HEK293 (cell line): Measurements from ENCODE around the gene NEK10.
"Not testable (repeated sequence)": the region's sequence is repeated elsewhere in the genome, so short reads cannot be mapped to it uniquely, and the experiment has no call there.

Source experiments
- CTCF ChIP-seq: fragments of 450-650 bp; formaldehyde crosslinking; IDR thresholded peaks from 2 replicates; pipeline ENCODE4 v1.5.1; 2016; ENCODE audit warnings: missing biosample characterization, missing genetic modification characterization
- KLF10 ChIP-seq: fragments of 450-650 bp; IDR thresholded peaks from 2 replicates; pipeline ENCODE4 v1.5.1; 2018; ENCODE audit warnings: missing biosample characterization, mild to moderate bottlenecking, missing genetic modification characterization
- ZNF23 ChIP-seq: fragments of 450-650 bp; formaldehyde crosslinking; IDR thresholded peaks from 2 replicates; pipeline ENCODE4 v1.5.1; 2016; ENCODE audit warnings: missing biosample characterization, missing genetic modification characterization, borderline replicate concordance
- ZNF423 ChIP-seq: fragments of 450-650 bp; formaldehyde crosslinking; IDR thresholded peaks from 2 replicates; pipeline ENCODE4 v1.5.1; 2016; ENCODE audit warnings: missing biosample characterization, missing genetic modification characterization
- ZNF558 ChIP-seq: fragments of 450-650 bp; formaldehyde crosslinking; IDR thresholded peaks from 2 replicates; pipeline ENCODE4 v1.5.1; 2016; ENCODE audit warnings: missing biosample characterization, missing genetic modification characterization
- TF ChIP-seq, protein P1 (sequence below): fragments of 450-650 bp; formaldehyde crosslinking; IDR thresholded peaks from 2 replicates; pipeline ENCODE4 v1.5.1; 2016; ENCODE audit warnings: missing biosample characterization, missing genetic modification characterization
- TF ChIP-seq, protein P2 (sequence below): fragments of 450-650 bp; formaldehyde crosslinking; IDR thresholded peaks from 2 replicates; pipeline ENCODE4 v1.5.1; 2016; ENCODE audit warnings: missing biosample characterization, missing genetic modification characterization

DNA sequence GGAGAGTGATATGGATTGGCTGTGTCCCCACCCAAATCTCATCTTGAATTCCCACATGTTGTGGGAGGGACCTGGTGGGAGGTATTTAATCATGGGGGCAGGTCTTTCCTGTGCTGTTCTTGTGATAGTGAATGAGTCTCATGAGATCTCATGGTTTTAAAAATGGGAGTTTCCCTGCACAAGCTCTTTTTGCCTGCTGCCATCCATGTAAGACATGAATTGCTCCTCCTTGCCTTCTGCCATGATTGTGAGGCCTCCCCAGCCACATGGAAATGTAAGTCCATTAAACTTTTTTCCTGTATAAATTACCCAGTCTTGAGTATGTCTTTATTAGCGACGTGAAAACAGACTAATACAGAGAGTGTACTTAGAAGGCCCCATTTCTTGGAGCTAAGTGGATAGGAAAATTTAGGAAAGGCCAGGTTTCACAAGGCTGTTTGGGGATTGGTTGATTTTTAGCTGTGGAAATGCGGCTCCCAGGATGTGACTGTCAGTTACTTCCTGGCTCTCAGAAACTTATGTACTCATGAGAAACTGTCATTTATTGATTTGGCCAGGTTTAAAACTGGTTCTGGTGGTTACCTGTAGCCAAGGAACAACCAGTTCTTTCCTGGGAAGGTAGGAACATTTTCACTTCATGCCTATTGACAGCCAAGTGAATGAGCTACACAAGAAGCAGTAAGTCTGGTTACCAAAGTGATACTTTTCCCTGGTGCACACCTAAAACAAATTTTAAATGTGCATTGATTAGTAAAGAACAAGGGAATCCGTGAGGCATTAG, 40.0 kb downstream of the NEK10 start:
- not testable (repeated sequence) for TF ChIP-seq ZNF23, ZNF558, CTCF, KLF10, ZNF423 (tag by site-specific recombination)
- TF ChIP-seq, protein P1, sequence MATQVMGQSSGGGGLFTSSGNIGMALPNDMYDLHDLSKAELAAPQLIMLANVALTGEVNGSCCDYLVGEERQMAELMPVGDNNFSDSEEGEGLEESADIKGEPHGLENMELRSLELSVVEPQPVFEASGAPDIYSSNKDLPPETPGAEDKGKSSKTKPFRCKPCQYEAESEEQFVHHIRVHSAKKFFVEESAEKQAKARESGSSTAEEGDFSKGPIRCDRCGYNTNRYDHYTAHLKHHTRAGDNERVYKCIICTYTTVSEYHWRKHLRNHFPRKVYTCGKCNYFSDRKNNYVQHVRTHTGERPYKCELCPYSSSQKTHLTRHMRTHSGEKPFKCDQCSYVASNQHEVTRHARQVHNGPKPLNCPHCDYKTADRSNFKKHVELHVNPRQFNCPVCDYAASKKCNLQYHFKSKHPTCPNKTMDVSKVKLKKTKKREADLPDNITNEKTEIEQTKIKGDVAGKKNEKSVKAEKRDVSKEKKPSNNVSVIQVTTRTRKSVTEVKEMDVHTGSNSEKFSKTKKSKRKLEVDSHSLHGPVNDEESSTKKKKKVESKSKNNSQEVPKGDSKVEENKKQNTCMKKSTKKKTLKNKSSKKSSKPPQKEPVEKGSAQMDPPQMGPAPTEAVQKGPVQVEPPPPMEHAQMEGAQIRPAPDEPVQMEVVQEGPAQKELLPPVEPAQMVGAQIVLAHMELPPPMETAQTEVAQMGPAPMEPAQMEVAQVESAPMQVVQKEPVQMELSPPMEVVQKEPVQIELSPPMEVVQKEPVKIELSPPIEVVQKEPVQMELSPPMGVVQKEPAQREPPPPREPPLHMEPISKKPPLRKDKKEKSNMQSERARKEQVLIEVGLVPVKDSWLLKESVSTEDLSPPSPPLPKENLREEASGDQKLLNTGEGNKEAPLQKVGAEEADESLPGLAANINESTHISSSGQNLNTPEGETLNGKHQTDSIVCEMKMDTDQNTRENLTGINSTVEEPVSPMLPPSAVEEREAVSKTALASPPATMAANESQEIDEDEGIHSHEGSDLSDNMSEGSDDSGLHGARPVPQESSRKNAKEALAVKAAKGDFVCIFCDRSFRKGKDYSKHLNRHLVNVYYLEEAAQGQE (tag by site-specific recombination), result not testable (repeated sequence)
- TF ChIP-seq, protein P2, sequence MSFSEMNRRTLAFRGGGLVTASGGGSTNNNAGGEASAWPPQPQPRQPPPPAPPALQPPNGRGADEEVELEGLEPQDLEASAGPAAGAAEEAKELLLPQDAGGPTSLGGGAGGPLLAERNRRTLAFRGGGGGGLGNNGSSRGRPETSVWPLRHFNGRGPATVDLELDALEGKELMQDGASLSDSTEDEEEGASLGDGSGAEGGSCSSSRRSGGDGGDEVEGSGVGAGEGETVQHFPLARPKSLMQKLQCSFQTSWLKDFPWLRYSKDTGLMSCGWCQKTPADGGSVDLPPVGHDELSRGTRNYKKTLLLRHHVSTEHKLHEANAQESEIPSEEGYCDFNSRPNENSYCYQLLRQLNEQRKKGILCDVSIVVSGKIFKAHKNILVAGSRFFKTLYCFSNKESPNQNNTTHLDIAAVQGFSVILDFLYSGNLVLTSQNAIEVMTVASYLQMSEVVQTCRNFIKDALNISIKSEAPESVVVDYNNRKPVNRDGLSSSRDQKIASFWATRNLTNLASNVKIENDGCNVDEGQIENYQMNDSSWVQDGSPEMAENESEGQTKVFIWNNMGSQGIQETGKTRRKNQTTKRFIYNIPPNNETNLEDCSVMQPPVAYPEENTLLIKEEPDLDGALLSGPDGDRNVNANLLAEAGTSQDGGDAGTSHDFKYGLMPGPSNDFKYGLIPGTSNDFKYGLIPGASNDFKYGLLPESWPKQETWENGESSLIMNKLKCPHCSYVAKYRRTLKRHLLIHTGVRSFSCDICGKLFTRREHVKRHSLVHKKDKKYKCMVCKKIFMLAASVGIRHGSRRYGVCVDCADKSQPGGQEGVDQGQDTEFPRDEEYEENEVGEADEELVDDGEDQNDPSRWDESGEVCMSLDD, result not testable (repeated sequence)
